ENCODE measurements around the gene IL23R. TPM values are rescaled to one million over a fixed set of nuclear protein-coding genes. Genes with fewer than 3 reads are reported as not detected.

Gene IL23R
- total and polyA plus RNA-seq, 2 of the 8 experiments (the other 6 are each of a cell fraction or from before 2014, with no cell fraction given): not detected

GRCh38 chr1:67228791-67229190, 62.5 kb downstream of the IL23R start:
- DNase-seq (ENCODE audit: low read depth in 1 of 2, low spot score in 2 of 2): no peak
- Histone ChIP-seq H3K79me2 (ENCODE audit: control insufficient read depth in 1 of 2, insufficient read depth in 2 of 2, low read length in 2 of 2) (no peaks in the 10 kb centered on the region), H4K5ac (ENCODE audit: insufficient read length, low read depth, low read length) (no peak overlapping the region), H3K9me3 (ENCODE audit: insufficient read depth in 2 of 2, low read depth in 1 of 2, low read length in 1 of 2) (peaks cover 0 to 2% of the 10 kb centered on the region in 2 experiments; a peak in 1 of 4 replicates), H3K27me3 (replicated peaks in 1 of 4; ENCODE audit: control insufficient read depth in 3 of 4, extremely low read depth in 1 of 4, insufficient read depth in 3 of 4, low read length in 3 of 4) (no peaks in the 10 kb centered on the region), H2BK120ac (replicated peaks; ENCODE audit: low read depth, low read length) (no peak overlapping the region), H2AFZ (ENCODE audit: low read length) (no peak overlapping the region), H3K4me3 (ENCODE audit: extremely low read depth in 1 of 4, insufficient read depth in 2 of 4, low read depth in 3 of 4, low read length in 4 of 4) (no peak overlapping the region), H3K23ac (ENCODE audit: insufficient read length) (no peak overlapping the region), H3K36me3 (ENCODE audit: control insufficient read depth in 2 of 4, insufficient read depth in 4 of 4, low read length in 3 of 4) (no peaks in the 10 kb centered on the region), H4K20me1 (replicated peaks in 1 of 2; ENCODE audit: control insufficient read depth in 1 of 2, insufficient read depth in 2 of 2, low read length in 2 of 2) (no peaks in the 10 kb centered on the region), H3K14ac (ENCODE audit: insufficient read length) (no peak overlapping the region), H4K91ac (replicated peaks; ENCODE audit: insufficient read length, low read length) (no peak overlapping the region), H3K18ac (ENCODE audit: extremely low read depth, low read length) (no peak overlapping the region), H3K4me2 (ENCODE audit: insufficient read depth in 1 of 2, low read depth in 2 of 2, low read length in 2 of 2) (no peak overlapping the region), H3K56ac (replicated peaks; ENCODE audit: insufficient read length, low read depth, low read length) (no peak overlapping the region), H2BK5ac (ENCODE audit: low read depth, low read length) (no peak overlapping the region), H2BK15ac (ENCODE audit: low read length) (no peak overlapping the region), H3K27ac (ENCODE audit: low read depth, low read length) (no peak overlapping the region), H3K4me1 (replicated peaks in 1 of 4; ENCODE audit: control insufficient read depth in 3 of 4, insufficient read depth in 4 of 4, low read length in 3 of 4) (no peaks in the 10 kb centered on the region; a peak in 2 of 7 replicates), H2BK20ac (ENCODE audit: low read length) (no peak overlapping the region), H2BK12ac (ENCODE audit: low read depth, low read length) (no peak overlapping the region), H4K8ac (ENCODE audit: extremely low read depth, insufficient read depth, low read length) (no peak overlapping the region), H3K9ac (replicated peaks in 1 of 4; ENCODE audit: extremely low read depth in 1 of 4, low read depth in 3 of 4, low read length in 3 of 4) (no peak overlapping the region), H2AK5ac (ENCODE audit: low read depth, low read length) (no peak overlapping the region), H3K79me1 (ENCODE audit: low read depth, low read length) (no peaks in the 10 kb centered on the region), H3K4ac (replicated peaks; ENCODE audit: insufficient read length, low read depth, low read length) (no peak overlapping the region), H3K23me2 (ENCODE audit: low read depth, low read length) (no peaks in the 10 kb centered on the region)
- no peak for FAIRE-seq
- ChIA-PET POLR2A (ENCODE audit: partially characterized antibody) (no interaction called here), CTCF (ENCODE audit: partially characterized antibody) (interaction anchor here (0.6 to 4.6 kb wide), 4 partner anchors 15 to 309 kb away, joined by 3 to 66 read pairs (median 4); no protein-coding TSS in a partner anchor)
- TF ChIP-seq CHD1 (IDR thresholded peaks at IDR 0.05; ENCODE audit: low read depth, low read length): no peak
- TF ChIP-seq PHF8 (conservative IDR thresholded peaks at IDR 0.05; ENCODE audit: low read depth, low read length): no peak
- no peak for TF ChIP-seq EGR1 (IDR thresholded peaks at IDR 0.05; ENCODE audit: borderline replicate concordance, low read depth, low read length)
- TF ChIP-seq CBX8 (IDR thresholded peaks at IDR 0.05; ENCODE audit: borderline replicate concordance, low read depth, low read length): no peak
- TF ChIP-seq ATF3 (IDR thresholded peaks at IDR 0.05; ENCODE audit: insufficient read depth, low read depth, low read length): no peak
- no peak for TF ChIP-seq CTBP2 (IDR thresholded peaks at IDR 0.05; ENCODE audit: borderline replicate concordance, insufficient read depth, insufficient read length, low read length)
- TF ChIP-seq KDM1A (IDR thresholded peaks at IDR 0.05; ENCODE audit: borderline replicate concordance, low read length): no peak
- no peak for TF ChIP-seq RAD21 (IDR thresholded peaks at IDR 0.05 in 1 of 2, conservative IDR thresholded peaks at IDR 0.05 in 1 of 2; ENCODE audit: low read depth in 2 of 2, low read length in 2 of 2)
- no peak for TF ChIP-seq TEAD4 (IDR thresholded peaks at IDR 0.05; ENCODE audit: low read depth, low read length)
- no peak for TF ChIP-seq RXRA (IDR thresholded peaks at IDR 0.05; ENCODE audit: insufficient read depth, low read depth, low read length)
- TF ChIP-seq E2F6 (IDR thresholded peaks at IDR 0.05): no peak
- TF ChIP-seq EP300 (IDR thresholded peaks at IDR 0.05; ENCODE audit: borderline replicate concordance in 1 of 2, low read depth in 2 of 2, low read length in 2 of 2): no peak

Measured in H1 (cell line).